Astrocyte (in vitro differentiated cells and primary cell): ENCODE results near the gene CTIF.

Experiments used
- CTCF ChIP-seq: IDR thresholded peaks from 2 replicates; pipeline ENCODE4 v1.5.1; 2011; ENCODE audit warnings: low read depth, mild to moderate bottlenecking, inconsistent platforms, low read length, moderate library complexity; ENCODE audit not compliant: insufficient read depth
- EZH2 ChIP-seq: IDR thresholded peaks from 2 replicates; pipeline ENCODE4 v1.6.1; 2012; ENCODE audit warnings: mild to moderate bottlenecking, low read length, inconsistent platforms; ENCODE audit not compliant: insufficient read depth

GRCh38 chr18:48490641-48491293 lies 48.1 kb upstream of the CTIF start:
- TF ChIP-seq CTCF (no peak), EZH2 (no peak)
